ENCODE results near the gene DCST1. TPM values are rescaled to one million over a fixed set of nuclear protein-coding genes. Genes with fewer than 3 reads are reported as not detected.

The DCST1 gene
- total and polyA plus RNA-seq, 2 of the 8 experiments (the other 6 are each of a cell fraction or from before 2014, with no cell fraction given) = not detected

GRCh38 chr1:155064111-155064831 lies 30.6 kb downstream of the DCST1 start (continued):
- TF ChIP-seq CTCF (IDR thresholded peaks at IDR 0.05; ENCODE audit: control extremely low read depth in 1 of 3, insufficient read depth in 1 of 3, low read depth in 1 of 3, low read length in 3 of 3) (no peak), CBX8 (IDR thresholded peaks at IDR 0.05; ENCODE audit: borderline replicate concordance, low read depth, low read length) (no peak), POLR2A (IDR thresholded peaks at IDR 0.05; ENCODE audit: control extremely low read depth in 1 of 2, low read depth in 2 of 2, low read length in 2 of 2) (no peak), TCF12 (IDR thresholded peaks at IDR 0.05; ENCODE audit: low read depth, low read length) (no peak), KDM5A (IDR thresholded peaks at IDR 0.05; ENCODE audit: low read length) (0 out of 2 replicates have a peak, but pooled peaks have one; percentile 14), KDM4A (IDR thresholded peaks at IDR 0.05; ENCODE audit: low read depth, low read length, severe bottlenecking) (peak; percentile 51), ATF2 (IDR thresholded peaks at IDR 0.05; ENCODE audit: low read length) (no peak), TBP (IDR thresholded peaks at IDR 0.05; ENCODE audit: low read depth, low read length) (no peak), TAF7 (optimal IDR thresholded peaks at IDR 0.05; ENCODE audit: borderline replicate concordance, low read depth, low read length) (no peak), ASH2L (IDR thresholded peaks at IDR 0.05; ENCODE audit: low read length) (peak; percentile 49), CBX5 (IDR thresholded peaks at IDR 0.05; ENCODE audit: low read depth, low read length) (no peak), YY1 (IDR thresholded peaks at IDR 0.05; ENCODE audit: low read depth, low read length) (no peak)
